Measurements from ENCODE around the gene MAP1LC3A.

The MAP1LC3A gene

GRCh38 chr20:34534391-34535165 is 23.9 kb upstream of the MAP1LC3A start:
- no peak for ATAC-seq (ENCODE audit: insufficient read depth, low read depth)

GRCh38 chr20:34535301-34535840 is 23.1 kb upstream of the MAP1LC3A start:
- H4K20me1 ChIP-seq (ENCODE audit: insufficient read depth, low read length), result peaks cover 32% of the 10 kb centered on the region
- ATAC-seq (ENCODE audit: insufficient read depth, low read depth), result no peak
- no peak overlapping the region for H3K4me3 ChIP-seq (ENCODE audit: low read depth in 1 of 2, low read length in 2 of 2)
- peaks cover 24% of the 10 kb centered on the region; the same call in 1 of the 2 replicates for H3K79me2 ChIP-seq (ENCODE audit: insufficient read depth, low read length)
- no peaks in the 10 kb centered on the region for H3K4me1 ChIP-seq (ENCODE audit: insufficient read depth, low read length)
- TF ChIP-seq EZH2 (IDR thresholded peaks at IDR 0.05; ENCODE audit: borderline replicate concordance, low read depth, low read length, severe bottlenecking) (no peak), CTCF (IDR thresholded peaks at IDR 0.05; ENCODE audit: borderline replicate concordance, extremely low read depth, low read length, poor library complexity, severe bottlenecking) (no peak)
- H3K27me3 ChIP-seq (ENCODE audit: insufficient read depth, low read length, poor library complexity), result no peaks in the 10 kb centered on the region
- H3K4me2 ChIP-seq (ENCODE audit: insufficient read depth, low read length), result no peak overlapping the region
- no peak overlapping the region for H3K27ac ChIP-seq (ENCODE audit: low read length)
- H3K9me3 ChIP-seq (ENCODE audit: insufficient read depth, low read length, severe bottlenecking), result no peaks in the 10 kb centered on the region
- H3K36me3 ChIP-seq (ENCODE audit: insufficient read depth, low read length), result peaks cover 94% of the 10 kb centered on the region
- H3K9ac ChIP-seq (ENCODE audit: low read depth, low read length), result no peak overlapping the region
- H2AFZ ChIP-seq (ENCODE audit: low read depth, low read length), result no peak overlapping the region
- DNase-seq, result no peak

More at GRCh38 chr20:34534391-34535165, 23.9 kb upstream of the MAP1LC3A start:
- Histone ChIP-seq H3K4me2 (ENCODE audit: insufficient read depth, low read length) (no peak overlapping the region), H3K4me1 (ENCODE audit: insufficient read depth, low read length) (no peaks in the 10 kb centered on the region), H3K9me3 (ENCODE audit: insufficient read depth, low read length, severe bottlenecking) (no peaks in the 10 kb centered on the region), H3K9ac (ENCODE audit: low read depth, low read length) (no peak overlapping the region), H3K36me3 (ENCODE audit: insufficient read depth, low read length) (peaks cover 94% of the 10 kb centered on the region), H3K4me3 (ENCODE audit: low read depth in 1 of 2, low read length in 2 of 2) (no peak overlapping the region), H3K27ac (ENCODE audit: low read length) (no peak overlapping the region), H4K20me1 (ENCODE audit: insufficient read depth, low read length) (peaks cover 32% of the 10 kb centered on the region), H2AFZ (ENCODE audit: low read depth, low read length) (no peak overlapping the region), H3K79me2 (ENCODE audit: insufficient read depth, low read length) (peaks cover 24% of the 10 kb centered on the region), H3K27me3 (ENCODE audit: insufficient read depth, low read length, poor library complexity) (no peaks in the 10 kb centered on the region)
- no peak for DNase-seq
- no peak for TF ChIP-seq CTCF (IDR thresholded peaks at IDR 0.05; ENCODE audit: borderline replicate concordance, extremely low read depth, low read length, poor library complexity, severe bottlenecking)
- TF ChIP-seq EZH2 (IDR thresholded peaks at IDR 0.05; ENCODE audit: borderline replicate concordance, low read depth, low read length, severe bottlenecking), result no peak

GRCh38 chr20:34535857-34536256 is 22.7 kb upstream of the MAP1LC3A start:
- TF ChIP-seq CTCF (IDR thresholded peaks at IDR 0.05; ENCODE audit: borderline replicate concordance, extremely low read depth, low read length, poor library complexity, severe bottlenecking) (no peak), EZH2 (IDR thresholded peaks at IDR 0.05; ENCODE audit: borderline replicate concordance, low read depth, low read length, severe bottlenecking) (no peak)
- Histone ChIP-seq H3K36me3 (ENCODE audit: insufficient read depth, low read length) (peaks cover 94% of the 10 kb centered on the region), H3K9ac (ENCODE audit: low read depth, low read length) (no peak overlapping the region), H3K27ac (ENCODE audit: low read length) (no peak overlapping the region), H2AFZ (ENCODE audit: low read depth, low read length) (no peak overlapping the region), H3K79me2 (ENCODE audit: insufficient read depth, low read length) (peaks cover 22% of the 10 kb centered on the region; the same call in 1 of the 2 replicates), H3K4me3 (ENCODE audit: low read depth in 1 of 2, low read length in 2 of 2) (no peak overlapping the region), H3K9me3 (ENCODE audit: insufficient read depth, low read length, severe bottlenecking) (no peaks in the 10 kb centered on the region), H3K4me1 (ENCODE audit: insufficient read depth, low read length) (no peaks in the 10 kb centered on the region), H3K27me3 (ENCODE audit: insufficient read depth, low read length, poor library complexity) (no peaks in the 10 kb centered on the region), H3K4me2 (ENCODE audit: insufficient read depth, low read length) (no peak overlapping the region), H4K20me1 (ENCODE audit: insufficient read depth, low read length) (peaks cover 32% of the 10 kb centered on the region)
- ATAC-seq (ENCODE audit: insufficient read depth, low read depth), result no peak
- no peak for DNase-seq
